PC-3 (cell line): ENCODE data around the gene CPSF4L.

Source experiments
- CTCF ChIP-seq: fragments of 300-600 bp; sonication (generic); conservative IDR thresholded peaks from 2 replicates; pipeline ENCODE4 v1.5.1; 2017; ENCODE audit warnings: antibody characterized with exemption, low read depth, mild to moderate bottlenecking, low read length
- EZH2 ChIP-seq: fragments of 300-600 bp; sonication (generic); IDR thresholded peaks from one replicate; pipeline ENCODE4 v1.6.1; 2017; ENCODE audit warnings: antibody characterized with exemption, mild to moderate bottlenecking, low read length; ENCODE audit not compliant: unreplicated experiment
- EZH2phosphoT487 ChIP-seq: fragments of 300-600 bp; sonication (generic); IDR thresholded peaks from 2 replicates; pipeline ENCODE4 v1.6.1; 2018; ENCODE audit warnings: mild to moderate bottlenecking, antibody characterized with exemption, low read length, borderline replicate concordance

GRCh38 chr17:73286863-73287296 is 25.2 kb upstream of the CPSF4L start:
- TF ChIP-seq CTCF (no peak), EZH2 (no peak), EZH2phosphoT487 (no peak)
